AG10803 (cell line): Measurements from ENCODE around the gene MBNL2.

ENCODE experiments used
- DNase-seq: peaks from one replicate; pipeline ENCODE4 v3.0.0; 2010; ENCODE audit warnings: low read depth
- H3K4me3 ChIP-seq: 2 replicates; pipeline ENCODE4 v1.5.1; 2011; ENCODE audit warnings: mild to moderate bottlenecking, low read length, control low read depth
- CTCF ChIP-seq: conservative IDR thresholded peaks from 2 replicates; pipeline ENCODE4 v1.5.1; 2011; ENCODE audit warnings: mild to moderate bottlenecking, low read length, control low read depth, inconsistent platforms

MBNL2 gene

GRCh38 chr13:97298816-97299215 is 76.7 kb downstream of the MBNL2 start:
- no peak for TF ChIP-seq CTCF
- peak; percentile 55 for DNase-seq
- H3K4me3 ChIP-seq: no peak overlapping the region

- no peak overlapping the region for H3K4me3 ChIP-seq
- DNase-seq: no peak
- TF ChIP-seq CTCF: no peak
Observed at GRCh38 chr13:97300871-97301270, 78.7 kb downstream of the MBNL2 start.

GRCh38 chr13:97301382-97302095 is 79.4 kb downstream of the MBNL2 start:
- no peak for TF ChIP-seq CTCF
- H3K4me3 ChIP-seq: no peak overlapping the region
- DNase-seq: no peak

- no peak overlapping the region for H3K4me3 ChIP-seq
- no peak for DNase-seq
- no peak for TF ChIP-seq CTCF
Observed at GRCh38 chr13:97302611-97303010, 80.5 kb downstream of the MBNL2 start.

- no peak overlapping the region for H3K4me3 ChIP-seq
- no peak for DNase-seq
- no peak for TF ChIP-seq CTCF
Observed at GRCh38 chr13:97306106-97306505, 84.0 kb downstream of the MBNL2 start.

GRCh38 chr13:97306645-97307044 is 84.5 kb downstream of the MBNL2 start:
- peak; percentile 58 for DNase-seq
- no peak for TF ChIP-seq CTCF
- no peak overlapping the region for H3K4me3 ChIP-seq

- H3K4me3 ChIP-seq: no peak overlapping the region
- no peak for TF ChIP-seq CTCF
- no peak for DNase-seq
Observed at GRCh38 chr13:97307118-97307881, 85.2 kb downstream of the MBNL2 start.
